ENCODE results near the gene NTRK2.
"Not testable (repeated sequence)": the region's sequence is repeated elsewhere in the genome, so short reads cannot be mapped to it uniquely, and the experiment has no call there.

NTRK2 gene

GRCh38 chr9:85046475-85046874 is 376.9 kb downstream of the NTRK2 start:
- H3K4me3 ChIP-seq (ENCODE audit: low read depth, low read length), result no peak overlapping the region

DNA sequence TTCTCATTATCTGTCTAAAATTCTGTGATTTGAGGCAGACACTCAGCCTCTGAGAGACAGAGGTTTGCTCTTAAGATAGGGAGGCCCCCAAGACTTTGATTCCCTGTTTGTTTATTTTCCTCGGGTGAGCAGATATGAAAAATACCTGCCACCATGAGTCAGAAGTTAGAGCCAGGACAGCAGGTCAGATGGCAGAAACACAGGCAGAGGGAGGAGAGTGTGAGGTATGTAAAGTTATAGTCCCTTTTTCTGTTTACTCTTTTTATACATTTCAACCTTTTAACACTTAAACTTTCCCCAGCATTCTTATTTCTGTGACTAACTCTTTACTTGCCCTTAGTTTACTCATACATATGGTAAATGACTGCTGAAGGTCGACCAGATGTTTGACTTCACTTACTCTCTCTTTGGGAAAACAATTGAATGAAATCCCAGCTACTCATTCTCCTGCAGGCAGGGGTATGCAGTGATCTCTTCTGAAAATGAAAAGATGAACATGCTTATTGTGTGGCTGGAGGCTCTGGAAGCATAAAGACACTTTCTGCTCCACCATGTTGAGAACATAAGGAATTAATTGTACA is 383.8 kb downstream of the NTRK2 start:
- no peak overlapping the region for H3K4me3 ChIP-seq (ENCODE audit: low read depth, low read length)

DNA sequence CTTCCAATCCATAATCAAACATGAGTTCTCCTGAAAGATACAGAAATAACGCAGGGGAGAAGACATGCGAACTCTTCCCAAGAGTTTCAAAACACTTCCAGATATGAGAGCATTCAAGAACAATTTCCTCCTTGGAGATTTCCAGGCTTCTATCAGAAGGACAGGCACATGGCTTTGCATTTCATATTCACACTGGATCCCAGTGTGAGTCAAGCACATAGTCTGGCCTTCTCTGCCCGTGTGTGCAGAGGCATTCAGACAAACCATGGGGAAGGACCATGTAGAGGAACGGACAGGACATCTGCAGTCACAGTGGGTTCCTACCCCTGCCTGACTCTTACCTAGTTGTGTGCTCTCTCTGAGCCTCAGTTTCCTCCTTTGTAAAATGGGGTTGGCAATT is 384.5 kb downstream of the NTRK2 start:
- H3K4me3 ChIP-seq (ENCODE audit: low read depth, low read length), result no peak overlapping the region

DNA sequence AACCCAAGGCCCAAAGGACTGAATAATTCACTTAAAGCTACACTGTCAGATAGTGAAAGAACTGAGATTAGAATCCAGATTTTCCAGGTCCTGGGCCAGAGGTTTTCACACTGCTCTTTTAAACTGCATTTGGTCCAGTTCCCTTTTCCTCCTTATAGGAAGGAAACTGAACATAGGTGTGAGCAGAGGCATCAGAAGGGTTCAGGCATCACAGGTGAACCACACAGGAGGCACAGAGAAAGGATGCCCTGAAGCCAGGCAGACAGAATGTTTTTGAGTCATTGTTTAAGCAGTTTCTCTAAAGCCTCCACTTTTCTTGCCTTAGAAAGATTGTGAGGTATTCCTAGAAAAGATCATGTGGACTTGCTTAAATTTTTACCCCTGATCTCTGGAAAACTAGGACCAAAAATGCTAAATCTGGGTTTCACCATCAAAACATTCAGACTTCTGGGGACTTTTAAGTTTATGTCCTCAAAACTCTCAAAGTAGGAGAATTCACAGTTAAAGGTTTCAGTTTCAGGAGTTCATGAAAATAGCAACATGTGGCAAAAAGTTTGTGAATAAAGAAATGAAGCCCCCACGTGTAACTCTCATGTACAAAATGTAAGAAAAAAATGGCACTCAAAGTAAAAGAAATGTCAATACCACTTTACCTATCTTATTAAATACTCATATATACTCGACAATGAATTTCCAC is 386.1 kb downstream of the NTRK2 start:
- H3K4me3 ChIP-seq (ENCODE audit: low read depth, low read length), result no peak overlapping the region

DNA sequence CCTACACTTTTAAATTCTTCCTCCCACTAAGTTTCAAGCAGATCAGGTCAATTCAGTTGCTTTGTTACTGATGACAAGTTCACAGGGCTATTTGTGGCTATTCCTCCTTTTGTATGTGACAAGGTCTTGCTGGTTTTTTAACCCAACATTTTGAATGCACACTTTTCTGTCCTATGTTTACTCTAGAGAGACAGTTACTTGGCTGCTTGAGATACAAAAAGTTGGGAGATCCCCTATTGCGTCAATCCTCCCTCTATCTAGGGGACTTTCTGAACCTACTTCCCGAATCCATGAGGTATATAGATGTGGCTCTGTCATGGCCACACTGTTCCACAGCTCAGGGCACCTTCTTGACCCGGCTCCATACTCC is 386.7 kb downstream of the NTRK2 start:
- no peak overlapping the region for H3K4me3 ChIP-seq (ENCODE audit: low read depth, low read length)

- no peak overlapping the region for H3K4me3 ChIP-seq (ENCODE audit: low read depth, low read length)
Observed at GRCh38 chr9:85061969-85062368, 392.4 kb downstream of the NTRK2 start.

DNA sequence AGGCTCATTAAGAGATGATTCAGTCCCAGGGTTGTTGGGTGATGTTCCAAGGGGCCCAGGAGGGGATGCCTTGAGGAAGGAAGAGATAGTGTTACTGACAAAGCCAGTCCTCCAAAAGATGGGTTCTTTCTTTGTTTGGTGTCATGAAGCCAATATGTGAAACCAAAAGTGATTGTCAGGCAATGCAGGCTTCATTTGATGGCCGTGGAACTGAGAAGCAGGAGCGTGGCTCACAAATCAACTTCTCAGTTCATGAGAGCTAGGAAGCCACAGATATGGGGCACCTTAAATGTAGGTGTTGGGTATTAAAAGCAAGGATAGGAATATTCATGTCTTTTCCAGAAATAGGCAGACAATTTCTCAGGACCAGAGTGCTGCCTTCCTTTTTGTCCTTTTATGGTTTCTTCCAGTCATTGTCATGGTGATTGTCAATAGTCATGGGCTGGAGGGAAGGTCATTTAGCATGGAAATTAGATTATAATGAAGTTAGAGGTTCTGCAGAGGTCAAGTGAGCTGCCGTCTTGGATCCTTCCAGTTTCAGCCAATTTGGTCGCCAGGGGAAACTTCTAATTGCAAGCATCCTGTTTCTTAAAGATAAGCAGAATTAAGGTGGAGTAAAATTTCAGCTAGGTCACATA is 393.0 kb downstream of the NTRK2 start:
- no peak overlapping the region for H3K4me3 ChIP-seq (ENCODE audit: low read depth, low read length)

DNA sequence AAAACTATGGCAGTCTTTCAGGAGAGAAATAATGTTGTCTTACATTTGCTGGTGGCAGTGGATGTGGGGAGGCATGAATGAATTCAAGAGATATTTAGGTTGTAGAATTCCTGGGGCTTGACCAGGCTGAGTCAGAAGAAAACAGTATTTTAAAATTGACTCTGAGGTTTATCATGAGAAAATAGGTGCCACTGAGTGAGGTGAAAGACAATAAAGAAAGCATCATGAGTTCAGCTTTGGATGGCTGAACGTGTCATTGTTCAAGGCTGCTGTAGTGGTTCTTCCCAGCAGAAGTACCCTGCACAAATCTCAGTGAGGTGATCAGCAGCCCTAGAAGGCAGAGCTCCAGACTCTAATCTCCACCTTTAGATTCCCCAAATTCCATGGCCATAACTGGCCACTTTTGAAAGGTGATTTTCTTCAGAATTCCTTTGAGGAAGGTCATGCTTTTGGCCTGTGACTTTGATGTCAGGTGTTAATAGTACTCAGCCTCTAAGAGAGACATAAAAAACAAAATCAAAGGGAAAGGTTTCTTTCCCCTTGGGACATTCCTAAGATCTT is 395.4 kb downstream of the NTRK2 start:
- H3K4me3 ChIP-seq (ENCODE audit: low read depth, low read length), result no peak overlapping the region

DNA sequence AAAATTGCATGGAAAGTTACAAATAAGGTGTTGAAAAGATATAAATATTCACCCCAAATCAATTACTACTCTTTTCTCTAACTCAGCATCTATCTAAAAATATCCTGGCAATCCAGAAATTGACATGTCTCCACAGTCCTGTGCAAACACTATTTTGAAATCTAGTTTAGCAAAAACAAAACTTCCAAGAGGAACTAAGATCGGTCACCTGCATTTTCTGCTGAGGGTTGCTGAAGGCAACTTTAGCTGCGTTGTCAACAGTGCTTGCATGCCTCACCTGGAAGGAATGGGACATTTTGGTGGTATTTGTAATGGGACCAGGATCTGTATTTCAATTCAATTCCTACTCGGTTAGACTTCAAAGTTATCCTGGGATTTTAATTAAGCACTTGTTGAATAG is 398.3 kb downstream of the NTRK2 start:
- H3K4me3 ChIP-seq (ENCODE audit: low read depth, low read length), result no peak overlapping the region

DNA sequence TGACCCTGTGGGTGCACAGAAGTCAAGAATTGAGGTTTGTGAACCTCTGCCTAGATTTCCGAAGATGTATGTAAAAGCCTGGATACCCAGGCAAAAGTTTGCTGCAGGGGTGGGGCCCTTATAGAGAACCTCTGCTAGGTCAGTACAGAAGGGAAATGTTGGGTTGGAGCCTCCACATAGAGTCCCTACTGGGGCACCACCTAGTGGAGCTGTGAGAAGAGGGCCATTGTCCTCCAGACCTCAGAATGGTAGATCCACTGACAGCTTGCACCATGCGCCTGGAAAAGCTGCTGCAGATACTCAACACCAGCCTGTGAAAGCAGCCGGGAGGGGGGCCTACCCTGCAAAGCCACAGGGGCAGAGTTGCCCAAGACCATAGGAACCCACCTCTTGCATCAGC is 399.9 kb downstream of the NTRK2 start:
- H3K4me3 ChIP-seq (ENCODE audit: low read depth, low read length), result not testable (repeated sequence)

Data from iPS-11a (cell line).